Measurements from ENCODE around the gene RAI2.

Gene RAI2

DNA sequence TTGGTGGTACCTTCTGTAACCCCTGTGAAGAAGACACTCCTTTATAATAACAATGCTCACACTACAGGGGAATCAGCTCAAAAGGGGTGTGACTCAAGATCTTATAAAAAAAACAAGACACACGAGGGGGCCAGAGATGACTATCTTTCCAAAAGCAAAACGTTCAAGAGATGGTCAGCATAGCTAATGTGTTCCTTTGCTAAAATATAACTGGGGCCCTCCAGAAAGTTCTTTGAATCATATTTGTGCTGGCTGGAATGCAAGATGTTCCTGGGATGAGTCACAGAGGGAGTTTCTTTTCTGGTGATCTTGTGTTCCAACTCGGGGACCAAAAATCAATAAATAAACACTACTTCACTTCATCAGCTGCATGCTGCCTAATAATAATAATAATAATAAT is 46.5 kb downstream of the RAI2 start:
- CTCF ChIA-PET, result interaction anchor here (1.1 kb wide), 1 partner anchor 564 kb away, joined by 7 read pairs; no protein-coding TSS in a partner anchor
- POLR2A ChIA-PET, result no interaction called here
- TF ChIP-seq FOXA1 (IDR thresholded peaks at IDR 0.05), result no peak
- TF ChIP-seq, protein P1, sequence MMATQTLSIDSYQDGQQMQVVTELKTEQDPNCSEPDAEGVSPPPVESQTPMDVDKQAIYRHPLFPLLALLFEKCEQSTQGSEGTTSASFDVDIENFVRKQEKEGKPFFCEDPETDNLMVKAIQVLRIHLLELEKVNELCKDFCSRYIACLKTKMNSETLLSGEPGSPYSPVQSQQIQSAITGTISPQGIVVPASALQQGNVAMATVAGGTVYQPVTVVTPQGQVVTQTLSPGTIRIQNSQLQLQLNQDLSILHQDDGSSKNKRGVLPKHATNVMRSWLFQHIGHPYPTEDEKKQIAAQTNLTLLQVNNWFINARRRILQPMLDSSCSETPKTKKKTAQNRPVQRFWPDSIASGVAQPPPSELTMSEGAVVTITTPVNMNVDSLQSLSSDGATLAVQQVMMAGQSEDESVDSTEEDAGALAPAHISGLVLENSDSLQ (IDR thresholded peaks at IDR 0.05), result no peak
- no peak for TF ChIP-seq SUZ12 (IDR thresholded peaks at IDR 0.05)
- TF ChIP-seq LEF1 (IDR thresholded peaks at IDR 0.05; ENCODE audit: borderline replicate concordance), result no peak
- no peak for TF ChIP-seq FOXK2 (IDR thresholded peaks at IDR 0.05)
- TF ChIP-seq L3MBTL2 (conservative IDR thresholded peaks at IDR 0.05), result no peak
- DNase-seq (ENCODE audit: extremely low spot score), result no peak

DNA sequence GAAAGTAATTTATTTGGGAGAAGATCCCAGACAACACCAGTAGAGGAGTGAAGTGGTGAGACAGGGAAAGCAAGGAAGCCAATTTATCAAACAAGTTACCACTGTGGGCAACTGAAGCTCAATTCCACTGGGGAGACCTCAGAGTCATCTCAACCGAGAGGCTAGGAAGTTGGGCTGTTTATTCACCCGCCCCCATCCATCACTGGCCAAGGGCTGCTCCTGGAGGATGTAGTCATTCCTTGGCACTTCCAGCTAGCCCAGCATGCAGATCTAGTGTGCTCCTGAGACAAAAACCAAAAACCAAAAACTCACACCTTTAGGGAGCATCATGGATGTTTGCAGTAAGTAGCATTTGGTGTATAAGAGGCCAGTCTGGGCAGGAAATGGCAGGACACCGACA is 47.0 kb downstream of the RAI2 start:
- DNase-seq (ENCODE audit: extremely low spot score), result no peak
- POLR2A ChIA-PET, result interaction anchor here (1.6 kb wide), 1 partner anchor 285 kb away, joined by 3 read pairs; no protein-coding TSS in a partner anchor
- TF ChIP-seq ZNF384 (IDR thresholded peaks at IDR 0.05) (no peak), SP1 (IDR thresholded peaks at IDR 0.05) (no peak), ELF4 (IDR thresholded peaks at IDR 0.05) (no peak), FOXM1 (IDR thresholded peaks at IDR 0.05; ENCODE audit: borderline replicate concordance) (no peak), FOXK2 (IDR thresholded peaks at IDR 0.05) (no peak), BHLHE40 (IDR thresholded peaks at IDR 0.05; ENCODE audit: borderline replicate concordance) (no peak), LEF1 (IDR thresholded peaks at IDR 0.05; ENCODE audit: borderline replicate concordance) (no peak), L3MBTL2 (conservative IDR thresholded peaks at IDR 0.05) (no peak), TARDBP (IDR thresholded peaks at IDR 0.05) (no peak), ARNT (IDR thresholded peaks at IDR 0.05) (no peak), HDGF (IDR thresholded peaks at IDR 0.05; ENCODE audit: borderline replicate concordance) (no peak), SUZ12 (IDR thresholded peaks at IDR 0.05) (no peak), CTBP1 (IDR thresholded peaks at IDR 0.05; ENCODE audit: borderline replicate concordance) (no peak), NFRKB (IDR thresholded peaks at IDR 0.05) (no peak), FOXA1 (IDR thresholded peaks at IDR 0.05) (no peak)
- TF ChIP-seq, protein P1 (IDR thresholded peaks at IDR 0.05), result no peak
- CTCF ChIA-PET, result no interaction called here

DNA sequence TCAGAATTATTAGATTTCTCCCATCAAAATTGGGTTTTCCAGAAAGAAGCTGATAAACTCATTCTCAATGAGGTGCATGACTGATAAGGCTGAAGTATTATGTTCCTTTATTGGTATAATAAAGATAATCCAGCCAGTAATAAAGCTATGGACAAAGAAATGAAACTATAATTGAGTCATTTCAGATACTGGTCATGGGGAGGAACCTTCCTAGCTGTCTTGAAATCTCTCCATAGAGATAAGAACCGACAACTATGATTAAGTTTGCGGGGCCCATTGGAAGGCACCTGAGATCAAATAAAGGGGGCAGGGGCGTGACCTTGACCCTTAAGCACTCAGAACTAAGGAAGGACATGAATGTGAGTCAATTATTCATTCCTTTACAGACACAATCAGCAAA is 47.8 kb downstream of the RAI2 start:
- POLR2A ChIA-PET, result interaction anchor here (1.6 kb wide), 1 partner anchor 286 kb away, joined by 3 read pairs; no protein-coding TSS in a partner anchor
- CTCF ChIA-PET, result interaction anchor here (1.0 to 2.0 kb wide), 8 partner anchors 11 to 542 kb away, joined by 3 to 8 read pairs (median 5); no protein-coding TSS in a partner anchor
- TF ChIP-seq SUZ12 (IDR thresholded peaks at IDR 0.05) (no peak), LEF1 (IDR thresholded peaks at IDR 0.05; ENCODE audit: borderline replicate concordance) (no peak), HDGF (IDR thresholded peaks at IDR 0.05; ENCODE audit: borderline replicate concordance) (no peak), FOXK2 (IDR thresholded peaks at IDR 0.05) (no peak), NFRKB (IDR thresholded peaks at IDR 0.05) (no peak), FOXA1 (IDR thresholded peaks at IDR 0.05) (no peak), BHLHE40 (IDR thresholded peaks at IDR 0.05; ENCODE audit: borderline replicate concordance) (no peak), CTBP1 (IDR thresholded peaks at IDR 0.05; ENCODE audit: borderline replicate concordance) (no peak), ZNF384 (IDR thresholded peaks at IDR 0.05) (no peak), FOXM1 (IDR thresholded peaks at IDR 0.05; ENCODE audit: borderline replicate concordance) (no peak), L3MBTL2 (conservative IDR thresholded peaks at IDR 0.05) (no peak), TARDBP (IDR thresholded peaks at IDR 0.05) (no peak), ARNT (IDR thresholded peaks at IDR 0.05) (no peak), ELF4 (IDR thresholded peaks at IDR 0.05) (no peak), SP1 (IDR thresholded peaks at IDR 0.05) (no peak)
- TF ChIP-seq, protein P1 (IDR thresholded peaks at IDR 0.05), result no peak
- no peak for DNase-seq (ENCODE audit: extremely low spot score)

GRCh38 chrX:17812763-17813162 is 48.3 kb downstream of the RAI2 start:
- CTCF ChIA-PET, result interaction anchor here (1.0 to 2.0 kb wide), 10 partner anchors 10 to 542 kb away, joined by 3 to 8 read pairs (median 4); no protein-coding TSS in a partner anchor
- TF ChIP-seq LEF1 (IDR thresholded peaks at IDR 0.05; ENCODE audit: borderline replicate concordance) (no peak), TARDBP (IDR thresholded peaks at IDR 0.05) (no peak), NFRKB (IDR thresholded peaks at IDR 0.05) (no peak), ZNF384 (IDR thresholded peaks at IDR 0.05) (no peak), SUZ12 (IDR thresholded peaks at IDR 0.05) (no peak), BHLHE40 (IDR thresholded peaks at IDR 0.05; ENCODE audit: borderline replicate concordance) (no peak), CTBP1 (IDR thresholded peaks at IDR 0.05; ENCODE audit: borderline replicate concordance) (no peak), SP1 (IDR thresholded peaks at IDR 0.05) (no peak), FOXK2 (IDR thresholded peaks at IDR 0.05) (no peak), FOXA1 (IDR thresholded peaks at IDR 0.05) (no peak), FOXM1 (IDR thresholded peaks at IDR 0.05; ENCODE audit: borderline replicate concordance) (no peak), ARNT (IDR thresholded peaks at IDR 0.05) (no peak), L3MBTL2 (conservative IDR thresholded peaks at IDR 0.05) (no peak), ELF4 (IDR thresholded peaks at IDR 0.05) (no peak), HDGF (IDR thresholded peaks at IDR 0.05; ENCODE audit: borderline replicate concordance) (no peak)
- TF ChIP-seq, protein P1 (IDR thresholded peaks at IDR 0.05), result no peak
- POLR2A ChIA-PET, result interaction anchor here (1.6 kb wide), 1 partner anchor 286 kb away, joined by 3 read pairs; no protein-coding TSS in a partner anchor
- peak; percentile 57 for DNase-seq (ENCODE audit: extremely low spot score)

DNA sequence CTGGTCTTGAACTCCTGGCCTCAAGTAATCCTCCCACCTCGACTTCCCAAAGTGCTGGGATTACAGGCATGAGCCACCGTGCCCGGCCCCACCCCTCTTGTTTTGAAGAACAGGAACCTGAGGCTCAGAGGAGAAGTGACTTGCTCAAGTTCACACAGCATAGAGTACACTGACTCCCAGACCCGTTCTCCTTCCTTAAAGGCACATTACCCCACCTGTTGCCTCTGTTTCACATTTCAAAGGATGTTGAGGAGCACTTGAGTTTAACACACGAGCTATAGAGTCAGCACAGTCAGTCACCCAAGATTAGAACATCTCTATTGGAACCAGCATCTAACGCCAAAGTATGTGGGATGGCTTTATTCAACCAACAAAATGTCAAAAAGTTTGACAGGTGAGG is 51.1 kb downstream of the RAI2 start:
- no peak for TF ChIP-seq SP1 (IDR thresholded peaks at IDR 0.05)
- no peak for TF ChIP-seq FOXM1 (IDR thresholded peaks at IDR 0.05; ENCODE audit: borderline replicate concordance)
- no peak for TF ChIP-seq LEF1 (IDR thresholded peaks at IDR 0.05; ENCODE audit: borderline replicate concordance)
- no peak for TF ChIP-seq TARDBP (IDR thresholded peaks at IDR 0.05)
- no peak for TF ChIP-seq FOXK2 (IDR thresholded peaks at IDR 0.05)
- no peak for TF ChIP-seq ARNT (IDR thresholded peaks at IDR 0.05)
- no peak for TF ChIP-seq FOXA1 (IDR thresholded peaks at IDR 0.05)
- no peak for TF ChIP-seq L3MBTL2 (conservative IDR thresholded peaks at IDR 0.05)
- no peak for TF ChIP-seq BHLHE40 (IDR thresholded peaks at IDR 0.05; ENCODE audit: borderline replicate concordance)
- no peak for TF ChIP-seq ZNF384 (IDR thresholded peaks at IDR 0.05)
- TF ChIP-seq, protein P1 (IDR thresholded peaks at IDR 0.05), result no peak
- no peak for TF ChIP-seq ELF4 (IDR thresholded peaks at IDR 0.05)
- ChIA-PET POLR2A (no interaction called here), CTCF (interaction anchor here (0.6 kb wide), 1 partner anchor 38 kb away, joined by 3 read pairs; no protein-coding TSS in a partner anchor)
- DNase-seq (ENCODE audit: extremely low spot score), result no peak
